ENCODE measurements around the gene PDE1C.

DNA sequence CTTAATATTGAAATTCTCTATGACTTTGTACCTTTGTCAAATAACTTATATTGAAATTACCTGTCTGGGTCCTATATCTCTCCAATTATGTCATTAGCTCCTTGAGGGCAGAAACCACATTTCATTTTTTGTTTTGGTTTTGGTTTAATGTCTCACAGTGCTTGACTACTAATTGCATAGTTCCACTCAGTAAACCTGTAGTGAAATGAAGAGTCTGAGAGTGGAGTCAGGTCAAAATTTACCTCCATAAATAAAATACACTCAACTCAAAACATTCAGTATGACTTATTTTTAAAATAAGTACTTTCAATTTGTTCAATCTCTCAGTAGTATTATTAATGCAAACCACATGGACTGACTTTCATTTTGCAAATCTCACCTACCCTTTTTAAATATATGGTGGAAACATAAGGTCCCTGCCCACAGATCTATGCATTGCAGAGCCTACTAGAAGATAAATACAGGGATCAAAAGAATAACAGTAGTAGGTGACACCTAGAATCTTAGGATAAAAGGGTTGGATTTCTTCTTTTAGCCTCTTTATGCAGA is 32.5 kb downstream of the PDE1C start:
- TF ChIP-seq, protein P1, sequence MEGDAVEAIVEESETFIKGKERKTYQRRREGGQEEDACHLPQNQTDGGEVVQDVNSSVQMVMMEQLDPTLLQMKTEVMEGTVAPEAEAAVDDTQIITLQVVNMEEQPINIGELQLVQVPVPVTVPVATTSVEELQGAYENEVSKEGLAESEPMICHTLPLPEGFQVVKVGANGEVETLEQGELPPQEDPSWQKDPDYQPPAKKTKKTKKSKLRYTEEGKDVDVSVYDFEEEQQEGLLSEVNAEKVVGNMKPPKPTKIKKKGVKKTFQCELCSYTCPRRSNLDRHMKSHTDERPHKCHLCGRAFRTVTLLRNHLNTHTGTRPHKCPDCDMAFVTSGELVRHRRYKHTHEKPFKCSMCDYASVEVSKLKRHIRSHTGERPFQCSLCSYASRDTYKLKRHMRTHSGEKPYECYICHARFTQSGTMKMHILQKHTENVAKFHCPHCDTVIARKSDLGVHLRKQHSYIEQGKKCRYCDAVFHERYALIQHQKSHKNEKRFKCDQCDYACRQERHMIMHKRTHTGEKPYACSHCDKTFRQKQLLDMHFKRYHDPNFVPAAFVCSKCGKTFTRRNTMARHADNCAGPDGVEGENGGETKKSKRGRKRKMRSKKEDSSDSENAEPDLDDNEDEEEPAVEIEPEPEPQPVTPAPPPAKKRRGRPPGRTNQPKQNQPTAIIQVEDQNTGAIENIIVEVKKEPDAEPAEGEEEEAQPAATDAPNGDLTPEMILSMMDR (conservative IDR thresholded peaks at IDR 0.05; ENCODE audit: low read depth, low read length) = no peak
- TF ChIP-seq, protein P2, sequence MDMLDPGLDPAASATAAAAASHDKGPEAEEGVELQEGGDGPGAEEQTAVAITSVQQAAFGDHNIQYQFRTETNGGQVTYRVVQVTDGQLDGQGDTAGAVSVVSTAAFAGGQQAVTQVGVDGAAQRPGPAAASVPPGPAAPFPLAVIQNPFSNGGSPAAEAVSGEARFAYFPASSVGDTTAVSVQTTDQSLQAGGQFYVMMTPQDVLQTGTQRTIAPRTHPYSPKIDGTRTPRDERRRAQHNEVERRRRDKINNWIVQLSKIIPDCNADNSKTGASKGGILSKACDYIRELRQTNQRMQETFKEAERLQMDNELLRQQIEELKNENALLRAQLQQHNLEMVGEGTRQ (IDR thresholded peaks at IDR 0.05; ENCODE audit: low read depth, low read length) = no peak
- TF ChIP-seq MAFK (IDR thresholded peaks at IDR 0.05; ENCODE audit: low read depth, low read length) (no peak), RFX5 (IDR thresholded peaks at IDR 0.05; ENCODE audit: low read depth, low read length) (no peak), POLR2A (IDR thresholded peaks at IDR 0.05; ENCODE audit: low read depth, low read length) (no peak), RCOR1 (IDR thresholded peaks at IDR 0.05; ENCODE audit: insufficient replicate concordance, low read length) (no peak), SMC3 (IDR thresholded peaks at IDR 0.05; ENCODE audit: low read depth, low read length) (no peak), MXI1 (IDR thresholded peaks at IDR 0.05; ENCODE audit: borderline replicate concordance, low read depth, low read length) (no peak)

All from IMR-90 (cell line).